Panc1 (cell line): ENCODE results near the gene B4GALNT4. TPM values are rescaled to one million over a fixed set of nuclear protein-coding genes. Genes with fewer than 3 reads are reported as not detected.
"Not testable (repeated sequence)": the region's sequence is repeated elsewhere in the genome, so short reads cannot be mapped to it uniquely, and the experiment has no call there.

Experiments
- ATAC-seq: fragments of 200-7000 bp; cut with Tn5 transposase; 2 replicates; pipeline ENCODE4 v1.9.1; 2020; ENCODE audit warnings: mild to moderate bottlenecking, moderate library complexity
- BruUV-seq: library from RNA; stranded (reverse); fragments of 400-500 nt; replicated peaks from 2 replicates; lab custom pipeline; 2021; lab: Mats Ljungman, UMichigan
- CTCF ChIA-PET: fragments of 300-600 bp; sonication (Branson Sonifier 250); formaldehyde crosslinking; loops from one replicate; lab custom pipeline; 2022; ENCODE audit warnings: antibody characterized with exemption; lab: Charles Lee
- POLR2A ChIA-PET: fragments of 300-600 bp; sonication (Branson Sonifier 250); formaldehyde crosslinking; loops from one replicate; lab custom pipeline; 2022; ENCODE audit warnings: antibody characterized with exemption; lab: Charles Lee
- DNase-seq: peaks from one replicate; pipeline ENCODE4 v3.0.0-alpha.2; 2010; ENCODE audit warnings: low read depth, low spot score
- H3K27ac ChIP-seq: 2 replicates; pipeline ENCODE4 v1.5.1; 2011; ENCODE audit warnings: mild to moderate bottlenecking, low read length, inconsistent platforms
- H3K27me3 ChIP-seq: fragments of 200-500 bp; sonication (Bioruptor generic); 2 replicates; pipeline ENCODE4 v1.6.0; 2014; ENCODE audit warnings: low read length, inconsistent platforms; ENCODE audit not compliant: control insufficient read depth, insufficient read depth
- H3K36me3 ChIP-seq: fragments of 200-500 bp; sonication (Bioruptor generic); 2 replicates; pipeline ENCODE4 v1.5.1; 2014; ENCODE audit warnings: inconsistent platforms, mild to moderate bottlenecking, low read length, moderate library complexity; ENCODE audit not compliant: control insufficient read depth, insufficient read depth
- H3K4me1 ChIP-seq: 2 replicates; pipeline ENCODE4 v1.5.1; 2011; ENCODE audit warnings: inconsistent platforms, mild to moderate bottlenecking, low read length, moderate library complexity; ENCODE audit not compliant: control insufficient read depth, insufficient read depth
- H3K4me3 ChIP-seq, 2 experiments: 2 replicates each; pipeline ENCODE4 v1.5.1; 2011 to 2012; ENCODE audit warnings: low read depth in 2 of 2, low read length in 2 of 2, mild to moderate bottlenecking in 2 of 2, inconsistent platforms in 1 of 2, moderate library complexity in 1 of 2
- H3K9me3 ChIP-seq: fragments of 200-500 bp; sonication (Bioruptor generic); 2 replicates; pipeline ENCODE4 v1.5.1; 2014; ENCODE audit warnings: low read depth, mild to moderate bottlenecking, inconsistent platforms, low read length, moderate library complexity; ENCODE audit not compliant: control insufficient read depth, insufficient read depth
- CTCF ChIP-seq: fragments of 450-650 bp; IDR thresholded peaks from 2 replicates; pipeline ENCODE4 v1.5.1; 2017; ENCODE audit warnings: mild to moderate bottlenecking
- POLR2AphosphoS5 ChIP-seq: IDR thresholded peaks from 2 replicates; pipeline ENCODE4 v1.6.1; 2012; ENCODE audit warnings: mild to moderate bottlenecking, low read depth, low read length, moderate library complexity
- SIN3A ChIP-seq: IDR thresholded peaks from 2 replicates; pipeline ENCODE4 v1.6.1; 2012; ENCODE audit warnings: low read depth, mild to moderate bottlenecking, low read length, moderate library complexity, borderline replicate concordance; ENCODE audit not compliant: insufficient read depth
- TCF7L2 ChIP-seq: IDR thresholded peaks from 2 replicates; pipeline ENCODE4 v1.6.1; 2011; ENCODE audit warnings: mild to moderate bottlenecking, low read depth, low read length, inconsistent platforms
- in situ Hi-C: cut with HindIII; loops from 2 replicates; pipeline ENCODE4 v1.10.0; 2016; ENCODE audit warnings: low sequenced_read_pairs, low pct_unique_long_range_greater_than_20kb
- intact Hi-C: fragments of 100-400 bp; cut with micrococcal nuclease; formaldehyde crosslinking; loops from one replicate; pipeline ENCODE4 v1.10.0; 2022; ENCODE audit not compliant: unreplicated experiment
- total RNA-seq: library from RNA; stranded (reverse); gene quantifications from one replicate; pipeline ENCODE4 v1.2.1, GENCODE V29; 2021; ENCODE audit not compliant: unreplicated experiment
- TF ChIP-seq, protein P1 (sequence below), 2 experiments: IDR thresholded peaks; 2 replicates each; pipeline ENCODE4 v1.6.1; 2011 to 2012; ENCODE audit warnings: low read depth in 2 of 2, control low read depth in 1 of 2, low read length in 1 of 2, mild to moderate bottlenecking in 1 of 2, moderate library complexity in 1 of 2; ENCODE audit not compliant: insufficient read depth in 1 of 2

The B4GALNT4 gene
- total RNA-seq, 1 experiment from 2014 or later: 122 TPM

GRCh38 chr11:332651-333480, 36.4 kb upstream of the B4GALNT4 start:
- Histone ChIP-seq H3K27me3 (no peaks in the 10 kb centered on the region), H3K36me3 (no peaks in the 10 kb centered on the region), H3K27ac (no peak overlapping the region), H3K9me3 (no peaks in the 10 kb centered on the region), H3K4me1 (peaks cover 6% of the 10 kb centered on the region; the same call in 1 of the 2 replicates), H3K4me3 (no peak overlapping the region)
- in situ Hi-C loops: no loop called here
- ChIA-PET CTCF (no interaction called here), POLR2A (no interaction called here)
- TF ChIP-seq CTCF (no peak), POLR2AphosphoS5 (no peak), SIN3A (no peak), TCF7L2 (no peak)
- TF ChIP-seq, protein P1, sequence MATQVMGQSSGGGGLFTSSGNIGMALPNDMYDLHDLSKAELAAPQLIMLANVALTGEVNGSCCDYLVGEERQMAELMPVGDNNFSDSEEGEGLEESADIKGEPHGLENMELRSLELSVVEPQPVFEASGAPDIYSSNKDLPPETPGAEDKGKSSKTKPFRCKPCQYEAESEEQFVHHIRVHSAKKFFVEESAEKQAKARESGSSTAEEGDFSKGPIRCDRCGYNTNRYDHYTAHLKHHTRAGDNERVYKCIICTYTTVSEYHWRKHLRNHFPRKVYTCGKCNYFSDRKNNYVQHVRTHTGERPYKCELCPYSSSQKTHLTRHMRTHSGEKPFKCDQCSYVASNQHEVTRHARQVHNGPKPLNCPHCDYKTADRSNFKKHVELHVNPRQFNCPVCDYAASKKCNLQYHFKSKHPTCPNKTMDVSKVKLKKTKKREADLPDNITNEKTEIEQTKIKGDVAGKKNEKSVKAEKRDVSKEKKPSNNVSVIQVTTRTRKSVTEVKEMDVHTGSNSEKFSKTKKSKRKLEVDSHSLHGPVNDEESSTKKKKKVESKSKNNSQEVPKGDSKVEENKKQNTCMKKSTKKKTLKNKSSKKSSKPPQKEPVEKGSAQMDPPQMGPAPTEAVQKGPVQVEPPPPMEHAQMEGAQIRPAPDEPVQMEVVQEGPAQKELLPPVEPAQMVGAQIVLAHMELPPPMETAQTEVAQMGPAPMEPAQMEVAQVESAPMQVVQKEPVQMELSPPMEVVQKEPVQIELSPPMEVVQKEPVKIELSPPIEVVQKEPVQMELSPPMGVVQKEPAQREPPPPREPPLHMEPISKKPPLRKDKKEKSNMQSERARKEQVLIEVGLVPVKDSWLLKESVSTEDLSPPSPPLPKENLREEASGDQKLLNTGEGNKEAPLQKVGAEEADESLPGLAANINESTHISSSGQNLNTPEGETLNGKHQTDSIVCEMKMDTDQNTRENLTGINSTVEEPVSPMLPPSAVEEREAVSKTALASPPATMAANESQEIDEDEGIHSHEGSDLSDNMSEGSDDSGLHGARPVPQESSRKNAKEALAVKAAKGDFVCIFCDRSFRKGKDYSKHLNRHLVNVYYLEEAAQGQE (IDR thresholded peaks at IDR 0.05; ENCODE audit: insufficient read depth in 1 of 2, low read depth in 2 of 2, low read length in 1 of 2): no peak
- ATAC-seq: no peak
- DNase-seq: no peak
- intact Hi-C loops: no loop called here
- BruUV-seq: no TSS peak

DNA sequence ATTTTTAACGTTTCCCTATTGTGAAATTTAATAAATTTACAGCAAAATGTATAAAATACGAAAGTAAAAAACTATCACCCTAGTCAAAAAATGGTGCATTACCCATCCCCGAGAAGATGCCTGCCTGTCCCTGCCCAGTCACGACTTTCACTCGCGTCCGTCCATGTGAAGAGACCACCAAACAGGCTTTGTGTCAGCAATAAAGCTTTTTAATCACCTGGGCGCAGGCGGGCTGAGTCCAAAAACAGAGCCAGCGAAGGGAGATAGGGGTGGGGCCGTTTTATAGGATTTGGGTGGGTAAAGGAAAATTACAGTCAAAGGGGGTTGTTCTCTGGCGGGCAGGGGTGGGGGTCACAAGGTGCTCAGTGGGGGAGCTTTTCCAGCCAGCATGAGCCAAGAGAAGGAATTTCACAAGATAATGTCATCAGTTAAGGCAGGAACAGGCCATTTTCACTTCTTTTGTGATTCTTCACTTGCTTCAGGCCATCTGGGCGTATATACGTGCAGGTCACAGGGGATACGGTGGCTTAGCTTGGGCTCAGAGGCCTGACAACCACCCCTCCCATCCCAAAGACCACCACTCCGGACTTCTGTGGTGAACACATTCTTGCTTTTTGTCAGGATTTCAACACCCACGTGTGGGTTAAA, 35.6 kb upstream of the B4GALNT4 start:
- intact Hi-C loops, H3K27me3 ChIP-seq, H3K9me3 ChIP-seq, DNase-seq, H3K4me3 ChIP-seq, H3K27ac ChIP-seq, BruUV-seq, in situ Hi-C loops, H3K4me1 ChIP-seq, CTCF ChIA-PET, ATAC-seq, H3K36me3 ChIP-seq: not testable (repeated sequence)
- POLR2A ChIA-PET: interaction anchor here (0.5 kb wide), 1 partner anchor 47 kb away, joined by 5 read pairs; no protein-coding TSS in a partner anchor
